Pericardium fibroblast (primary cell): ENCODE measurements around the gene MB21D2. TPM values are rescaled to one million over a fixed set of nuclear protein-coding genes. Genes with fewer than 3 reads are reported as not detected.

Experiments
- total RNA-seq: library from RNA; depleted of rRNA; stranded (reverse); fragments of >200 nt; gene quantifications from 2 replicates; pipeline ENCODE4 v1.2.3, GENCODE V29; 2015

MB21D2 gene
- total RNA-seq, result 1.5 and 7.1 TPM in 2 replicates

GRCh38 chr3:192917404-192918274 is at the start of gene MB21D2:
Gene MB21D2, minus strand, starts transcription at chr3:192917856. Its CDS starts 16 bp downstream, at chr3:192917840.

Other genes with a start within 250 kb of the MB21D2 start
- gene FGF12, start 190.3 kb downstream of the MB21D2 start, total RNA-seq, result 0.09 TPM in 1 of 2 replicates, not detected in the other